Esophagus squamous epithelium (tissue), 4 donors: ENCODE data around the gene TM4SF18.

Experiments
- CTCF ChIP-seq, 6 experiments: fragments of 450-650 bp in 4 of 6; fragments of 200-600 bp in 2 of 6; sonication (generic) in 2 of 6; IDR thresholded peaks; one replicate each; pipeline ENCODE4 v1.5.1; 2016 to 2019; ENCODE audit warnings: antibody characterized with exemption in 6 of 6, mild to moderate bottlenecking in 4 of 6, moderate library complexity in 4 of 6
- POLR2A ChIP-seq, 4 donors: fragments of 450-650 bp; IDR thresholded peaks; one replicate each; pipeline ENCODE4 v1.6.1; 2017; ENCODE audit warnings: antibody characterized with exemption in 4 of 4, mild to moderate bottlenecking in 4 of 4, moderate library complexity in 3 of 4

- TF ChIP-seq CTCF (IDR thresholded peaks at IDR 0.05), result peak; percentile 46 to 88 (median 72)
- no peak for TF ChIP-seq POLR2A (IDR thresholded peaks at IDR 0.05)
These were observed 19.1 kb upstream of the TM4SF18 start for GRCh38 chr3:149352556-149352955.
